Spleen (tissue), 11 donors: Measurements from ENCODE around the gene GRAMD1A. TPM values are rescaled to one million over a fixed set of nuclear protein-coding genes. Genes with fewer than 3 reads are reported as not detected.
A peak's percentile ranks its signal among the peaks of the same experiment; 100 is the strongest.

Experiments
- DNase-seq: peaks from one replicate; pipeline ENCODE4 v3.0.0-alpha.2; 2020
- H3K27ac ChIP-seq, 8 donors: fragments of 200-600 bp; sonication (generic) in 7 of 8; 1 replicate in 4 of 8; 2 replicates in 4 of 8; pipeline versions ENCODE4 v1.5.0 to v1.8.0; 2016 to 2021; ENCODE audit warnings: inconsistent platforms in 4 of 8, mild to moderate bottlenecking in 4 of 8, moderate library complexity in 1 of 8
- H3K27me3 ChIP-seq, 7 donors: fragments of 200-600 bp; sonication (generic) in 6 of 7; replicated peaks in 1 of 7; 1 replicate in 4 of 7; 2 replicates in 3 of 7; pipeline versions ENCODE4 v1.5.0 to v1.8.0; 2016 to 2021; ENCODE audit warnings: inconsistent platforms in 3 of 7, mild to moderate bottlenecking in 1 of 7
- H3K36me3 ChIP-seq, 6 donors: fragments of 200-600 bp; sonication (generic) in 5 of 6; 1 replicate in 4 of 6; 2 replicates in 2 of 6; pipeline versions ENCODE4 v1.5.0 to v1.8.0; 2016 to 2021; ENCODE audit warnings: inconsistent platforms in 2 of 6
- H3K4me1 ChIP-seq, 6 donors: fragments of 200-600 bp; sonication (generic) in 5 of 6; 1 replicate in 3 of 6; 2 replicates in 3 of 6; pipeline versions ENCODE4 v1.5.0 to v1.8.0; 2016 to 2021; ENCODE audit warnings: inconsistent platforms in 3 of 6
- H3K4me3 ChIP-seq, 8 donors: fragments of 200-600 bp; sonication (generic) in 7 of 8; 1 replicate in 4 of 8; 2 replicates in 4 of 8; pipeline versions ENCODE4 v1.5.0 to v1.8.0; 2016 to 2021; ENCODE audit warnings: inconsistent platforms in 4 of 8, mild to moderate bottlenecking in 4 of 8, moderate library complexity in 2 of 8
- H3K9me3 ChIP-seq, 8 donors: fragments of 200-600 bp; sonication (generic) in 7 of 8; 1 replicate in 4 of 8; 2 replicates in 4 of 8; pipeline versions ENCODE4 v1.5.0 to v1.8.0; 2016 to 2021; ENCODE audit warnings: inconsistent platforms in 4 of 8
- CTCF ChIP-seq, 11 experiments: fragments of 200-600 bp in 7 of 11; fragments of 450-650 bp in 4 of 11; sonication (generic) in 4 of 11; IDR thresholded peaks in 8 of 11; conservative IDR thresholded peaks in 3 of 11; 1 replicate in 7 of 11; 2 replicates in 4 of 11; pipeline versions ENCODE4 v1.4.0 to v1.8.0; 2016 to 2021; ENCODE audit warnings: antibody characterized with exemption in 11 of 11, inconsistent platforms in 4 of 11, mild to moderate bottlenecking in 1 of 11
- POLR2A ChIP-seq, 3 donors: fragments of 450-650 bp; IDR thresholded peaks; one replicate each; pipeline ENCODE4 v1.5.1; 2017; ENCODE audit warnings: antibody characterized with exemption in 3 of 3, mild to moderate bottlenecking in 1 of 3
- POLR2AphosphoS5 ChIP-seq, 3 donors: sonication (generic); formaldehyde crosslinking; IDR thresholded peaks; one replicate each; pipeline ENCODE4 v1.5.1; 2017; ENCODE audit warnings: antibody characterized with exemption in 3 of 3
- WGBS, 5 donors: extraction: QIAGEN DNeasy Blood & Tissue Kit in 3 of 5; methylation state at CpG; one replicate each; pipeline versions ENCODE4 v1.1.5 to v1.1.7; 2013 to 2018; 5-methylcytosine and 5-hydroxymethylcytosine counted together
- intact Hi-C: fragments of 100-400 bp; cut with DNase I; formaldehyde crosslinking; loops from one replicate; pipeline ENCODE4 v1.15.0; 2023; ENCODE audit warnings: low total_unique reads
- polyA plus RNA-seq, 3 donors: library from polyadenylated mRNA; stranded (reverse); fragments of 200-250 nt; gene quantifications; one replicate each; pipeline ENCODE4 v1.2.1, GENCODE V29; 2013
- total RNA-seq, 7 donors: library from RNA; depleted of rRNA in 3 of 7; stranded (reverse); fragments of >200 nt in 3 of 7; fragmentation: NEBNext Ultra II Directional in 4 of 7; extraction: Animal tissue kit (Norgen Biotek cat#: 25700) in 4 of 7; gene quantifications; one replicate each; pipeline versions ENCODE4 v1.1.0 to v1.2.1, GENCODE V29; 2016 to 2021
- donor health status: healthy with polysubstance abuse.
- donor health status: DM: no; HTN: no; CAD: no; lungs with moderate emphysema.
- donor health status: DM: no; HTN: no; CAD: no.
- donor health status: Bipolar disorder and iron deficiency.
- donor health status: healthy.
- donor health status: DM: no; HTN: no; CAD: no.
- donor health status: DM: yes; HTN: yes; CAD: no.

GRAMD1A gene
- total and polyA plus RNA-seq, 10 donors: 30.0 to 177 (median 101) TPM

- H3K27ac ChIP-seq: no peak overlapping the region
- WGBS, 5 donors: 68 to 94% (median 90%) methylated on average over 3 to 10 of the region's 10 CpGs
- intact Hi-C loops: no loop called here
- no peaks in the 10 kb centered on the region for H3K27me3 ChIP-seq
- H3K36me3 ChIP-seq: no peaks in the 10 kb centered on the region
- no peak for DNase-seq
- H3K4me3 ChIP-seq: no peak overlapping the region
- H3K4me1 ChIP-seq: peaks cover 0 to 16% (median 6%) of the 10 kb centered on the region in 6 donors
- TF ChIP-seq POLR2A (IDR thresholded peaks at IDR 0.05) (no peak), CTCF (IDR thresholded peaks at IDR 0.05 in 8 of 11, conservative IDR thresholded peaks at IDR 0.05 in 3 of 11) (no peak)
- H3K9me3 ChIP-seq: peaks cover 0 to 9% (median 5%) of the 10 kb centered on the region in 8 donors
Measured at GRCh38 chr19:35065574-35065973, 65.5 kb downstream of the GRAMD1A start.

- H3K4me1 ChIP-seq: peaks cover 0 to 16% (median 6%) of the 10 kb centered on the region in 6 donors
- TF ChIP-seq POLR2A (IDR thresholded peaks at IDR 0.05) (no peak), CTCF (IDR thresholded peaks at IDR 0.05 in 8 of 11, conservative IDR thresholded peaks at IDR 0.05 in 3 of 11) (no peak), POLR2AphosphoS5 (IDR thresholded peaks at IDR 0.05) (no peak)
- H3K4me3 ChIP-seq: no peak overlapping the region
- intact Hi-C loops: no loop called here
- no peak for DNase-seq
- no peaks in the 10 kb centered on the region for H3K36me3 ChIP-seq
- H3K9me3 ChIP-seq: peaks cover 0 to 14% (median 8%) of the 10 kb centered on the region in 8 donors
- WGBS, 5 donors: 90 to 97% (median 92%) methylated on average over 14 to 15 of the region's 15 CpGs
- no peak overlapping the region for H3K27ac ChIP-seq
- H3K27me3 ChIP-seq: no peaks in the 10 kb centered on the region
Measured at GRCh38 chr19:35066121-35066520, 66.0 kb downstream of the GRAMD1A start.

- intact Hi-C loops: no loop called here
- DNase-seq: peak; percentile 96
- Histone ChIP-seq H3K4me3 (no peak overlapping the region), H3K4me1 (peaks cover 0 to 16% (median 6%) of the 10 kb centered on the region in 6 donors), H3K36me3 (no peaks in the 10 kb centered on the region), H3K27me3 (no peaks in the 10 kb centered on the region), H3K27ac (peak overlapping the region in 1 of 8 donors; percentile 6), H3K9me3 (peaks cover 0 to 14% (median 8%) of the 10 kb centered on the region in 8 donors)
- 12 to 21% (median 15%) methylated on average over 13 to 14 of the region's 14 CpGs for WGBS, 5 donors
- peak; percentile 76 to 94 (median 90) for TF ChIP-seq CTCF (IDR thresholded peaks at IDR 0.05 in 8 of 11, conservative IDR thresholded peaks at IDR 0.05 in 3 of 11)
- no peak for TF ChIP-seq POLR2A (IDR thresholded peaks at IDR 0.05)
- peak in 1 of 3 donors; percentile 22 for TF ChIP-seq POLR2AphosphoS5 (IDR thresholded peaks at IDR 0.05)
Measured at GRCh38 chr19:35066691-35067563, 66.8 kb downstream of the GRAMD1A start.

GRCh38 chr19:35068941-35069634 lies 69.0 kb downstream of the GRAMD1A start:
- H3K4me3 ChIP-seq: no peak overlapping the region
- TF ChIP-seq POLR2A (IDR thresholded peaks at IDR 0.05) (no peak), POLR2AphosphoS5 (IDR thresholded peaks at IDR 0.05) (no peak), CTCF (IDR thresholded peaks at IDR 0.05 in 8 of 11, conservative IDR thresholded peaks at IDR 0.05 in 3 of 11) (no peak)
- peaks cover 0 to 14% (median 8%) of the 10 kb centered on the region in 8 donors for H3K9me3 ChIP-seq
- H3K27me3 ChIP-seq: no peaks in the 10 kb centered on the region
- peaks cover 0 to 16% (median 6%) of the 10 kb centered on the region in 6 donors for H3K4me1 ChIP-seq
- H3K27ac ChIP-seq: no peak overlapping the region
- intact Hi-C loops: no loop called here
- DNase-seq: no peak
- H3K36me3 ChIP-seq: no peaks in the 10 kb centered on the region
- WGBS, 5 donors: 78 to 87% (median 81%) methylated on average over 10 of the region's 10 CpGs
